ENCODE data around the gene CLMP.
"Not testable (repeated sequence)": the region's sequence is repeated elsewhere in the genome, so short reads cannot be mapped to it uniquely, and the experiment has no call there.

Gene CLMP

DNA sequence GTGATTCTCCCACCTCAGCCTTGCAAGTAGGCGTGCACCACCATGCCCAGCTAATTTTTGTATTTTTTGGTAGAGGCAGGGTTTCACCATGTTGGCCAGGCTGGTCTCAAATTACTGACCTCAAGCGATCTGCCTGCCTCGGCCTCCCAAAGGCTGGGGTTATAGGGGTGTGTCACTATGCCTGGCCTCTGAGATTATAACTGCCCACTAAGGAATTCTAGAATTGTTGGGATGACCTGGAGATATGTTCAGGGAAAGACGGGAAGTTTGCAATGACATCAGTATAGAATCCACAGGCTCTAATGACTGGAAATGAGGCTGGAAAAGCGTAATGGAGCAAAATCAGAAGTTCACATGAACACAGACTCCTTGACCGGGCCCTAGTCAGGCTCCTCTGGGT lies 62.2 kb downstream of the CLMP start:
- no peak for DNase-seq (ENCODE audit: low spot score)

DNA sequence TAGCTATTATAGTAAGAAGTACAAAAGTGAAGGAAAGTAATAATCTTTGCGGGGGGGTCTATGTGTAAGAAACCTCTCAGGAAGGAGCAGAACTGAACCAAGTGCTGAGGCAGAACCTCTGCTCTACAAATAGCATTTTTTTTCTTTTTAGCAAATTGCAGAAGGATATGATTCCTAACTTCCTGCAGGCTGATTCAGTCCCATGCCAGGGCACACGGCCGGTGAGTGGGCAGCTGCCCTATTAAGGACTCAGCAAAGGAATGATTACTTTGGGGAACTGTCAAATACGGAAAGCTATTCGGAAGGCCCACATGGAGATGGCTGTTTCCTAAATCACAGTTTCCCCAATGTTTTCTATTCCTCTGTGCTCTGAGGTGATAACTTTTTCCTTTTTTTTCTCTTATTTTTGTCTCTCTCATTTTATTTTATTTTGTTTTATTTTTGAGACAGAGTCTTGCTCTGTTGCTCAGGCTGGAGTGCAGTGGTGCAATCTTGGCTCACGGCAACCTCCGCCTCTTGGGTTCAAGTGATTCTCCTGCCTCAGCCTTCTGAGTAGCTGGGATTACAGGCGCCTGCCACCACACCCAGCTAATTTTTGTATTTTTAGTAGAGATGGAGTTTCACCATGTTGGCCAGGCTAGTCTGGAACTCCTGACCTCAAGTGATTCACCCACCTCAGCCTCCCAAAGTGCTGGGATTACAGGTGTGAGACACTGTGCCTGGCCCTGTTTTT lies 62.8 kb downstream of the CLMP start:
- not testable (repeated sequence) for DNase-seq (ENCODE audit: low spot score)

DNA sequence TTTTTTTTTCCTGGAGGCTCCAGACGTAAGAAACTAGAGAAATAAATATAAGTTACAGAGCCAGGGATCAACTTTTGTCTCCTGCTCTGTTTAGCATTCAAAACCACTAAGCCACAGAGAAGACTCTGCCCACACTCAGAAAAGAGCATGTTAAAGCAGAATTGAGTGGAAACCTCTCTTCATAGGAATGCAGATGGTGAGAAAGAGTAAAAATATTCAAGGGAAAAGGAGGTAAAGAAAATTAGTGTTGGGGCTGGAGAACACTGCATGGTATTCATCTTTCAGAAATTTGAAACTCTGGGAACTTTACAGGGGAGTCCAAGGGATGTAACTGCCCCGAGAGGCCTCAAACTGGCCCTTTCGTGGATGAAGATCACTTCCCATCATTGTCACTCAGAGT lies 65.1 kb downstream of the CLMP start:
- DNase-seq (ENCODE audit: low spot score), result no peak

DNA sequence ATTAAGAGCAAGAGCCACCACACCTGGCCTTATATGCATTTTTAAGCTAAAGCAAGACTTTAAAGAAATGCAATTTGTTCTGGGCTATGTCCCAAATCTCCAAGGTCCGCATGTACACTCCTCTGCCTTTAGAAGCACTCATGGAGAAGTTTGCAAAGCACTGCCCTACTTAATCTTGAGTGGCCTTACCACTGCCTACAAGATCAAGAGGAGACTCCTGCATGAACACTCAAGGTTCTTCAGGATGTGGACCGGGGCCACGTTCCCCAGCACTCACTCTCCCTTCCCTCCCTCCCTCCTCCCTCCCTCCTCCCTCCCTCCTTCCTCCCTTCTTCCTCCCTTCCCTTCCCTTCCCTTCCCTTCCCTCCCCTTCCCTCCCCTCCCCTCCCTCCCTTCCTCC lies 69.9 kb downstream of the CLMP start:
- no peak for DNase-seq (ENCODE audit: low spot score)

DNA sequence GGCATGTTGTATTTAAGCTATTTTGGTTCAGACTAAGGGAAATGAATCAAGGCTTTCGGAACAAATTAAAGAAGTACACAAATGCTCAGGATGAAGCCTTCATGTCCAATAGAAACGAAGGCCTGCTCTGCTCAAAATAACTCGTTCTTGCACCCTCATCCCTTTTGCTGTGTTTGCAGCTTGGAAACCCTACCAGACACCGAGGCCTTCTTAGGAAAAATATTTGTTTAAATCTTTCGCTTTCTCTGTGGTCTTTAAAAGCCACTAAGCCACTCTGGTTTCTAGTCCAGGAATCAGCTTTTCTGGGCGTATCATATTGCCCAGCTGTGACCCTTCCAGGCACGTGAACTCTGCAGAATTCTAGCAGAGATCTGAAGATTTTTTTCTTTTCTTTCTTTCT lies 72.2 kb downstream of the CLMP start:
- no peak for DNase-seq (ENCODE audit: low spot score)

DNA sequence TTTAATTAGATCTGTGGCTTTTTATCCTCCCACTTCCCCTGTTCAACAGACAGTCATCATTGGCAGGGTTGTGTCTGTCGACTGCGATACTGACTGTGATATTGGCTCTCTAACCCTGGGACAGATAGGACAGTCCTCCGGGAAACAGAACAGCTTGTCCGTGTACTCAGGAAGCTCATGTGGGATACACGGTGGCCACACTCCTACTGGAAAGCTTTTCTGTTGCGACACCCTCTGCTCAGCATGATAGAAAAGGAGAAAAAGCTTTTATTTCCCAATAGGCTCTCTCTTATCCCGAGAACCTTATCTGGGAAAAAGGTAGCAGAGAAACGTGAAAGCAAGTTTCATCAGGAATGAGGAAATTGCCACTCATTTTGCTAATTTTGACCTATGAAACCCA lies 72.7 kb downstream of the CLMP start:
- DNase-seq (ENCODE audit: low spot score), result no peak

DNA sequence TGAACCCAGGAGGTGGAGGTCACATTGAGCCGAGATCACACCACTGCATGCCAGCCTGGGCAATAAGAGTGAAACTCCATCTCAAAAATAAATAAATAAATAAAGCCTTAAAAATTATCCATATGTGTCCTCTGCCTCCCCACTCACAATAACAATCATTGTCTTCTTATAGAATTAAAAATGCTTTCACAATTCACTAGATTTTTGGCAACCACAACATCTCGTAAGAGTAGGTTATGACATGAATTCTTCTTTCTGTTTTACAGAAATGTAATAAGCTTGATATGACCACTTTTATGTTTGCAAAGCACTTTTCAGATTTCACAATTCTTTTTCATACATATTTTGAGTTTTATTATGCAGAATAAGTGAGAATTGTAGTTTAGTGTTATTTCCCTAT lies 78.6 kb downstream of the CLMP start:
- no peak for DNase-seq (ENCODE audit: low spot score)

DNA sequence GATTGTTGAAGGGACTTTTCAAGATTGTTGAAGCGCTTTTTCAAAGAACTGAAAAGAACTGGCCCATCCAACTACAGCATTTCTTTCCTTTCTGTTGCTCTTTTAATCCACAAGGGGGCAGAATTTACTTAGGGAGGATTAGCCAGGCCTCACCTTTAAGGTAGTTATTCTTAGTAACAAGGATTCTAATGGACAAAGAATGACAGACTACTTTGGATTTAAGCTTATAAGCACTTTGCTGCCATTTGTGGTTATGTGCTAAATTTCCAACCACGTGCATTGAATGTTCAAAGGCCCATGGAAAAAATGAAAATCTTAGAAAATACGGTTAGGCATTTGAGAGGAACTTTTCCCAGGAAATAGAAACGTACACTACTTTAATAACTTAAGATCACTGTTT lies 83.6 kb downstream of the CLMP start:
- peak; percentile 72 for DNase-seq (ENCODE audit: low spot score)

DNA sequence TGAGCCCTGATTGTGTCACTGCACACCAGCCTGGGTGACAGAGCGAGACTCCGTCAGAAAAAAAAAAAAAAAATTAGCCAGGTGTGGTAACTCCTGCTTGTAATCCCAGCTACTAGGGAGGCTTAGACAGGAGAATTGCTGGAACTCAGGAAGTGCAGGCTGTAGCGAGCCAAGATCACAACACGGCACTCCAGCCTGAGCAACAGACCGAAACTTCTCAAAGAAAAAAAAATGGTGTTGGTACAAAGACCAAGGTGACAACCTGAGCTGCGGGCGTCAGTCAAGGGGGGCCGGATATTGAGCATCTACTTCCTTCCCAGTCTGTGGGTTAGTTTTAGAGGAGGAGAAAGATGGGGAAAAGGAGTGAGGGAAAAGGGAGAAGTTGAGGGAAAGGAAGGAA lies 84.7 kb downstream of the CLMP start:
- DNase-seq (ENCODE audit: low spot score), result no peak

DNA sequence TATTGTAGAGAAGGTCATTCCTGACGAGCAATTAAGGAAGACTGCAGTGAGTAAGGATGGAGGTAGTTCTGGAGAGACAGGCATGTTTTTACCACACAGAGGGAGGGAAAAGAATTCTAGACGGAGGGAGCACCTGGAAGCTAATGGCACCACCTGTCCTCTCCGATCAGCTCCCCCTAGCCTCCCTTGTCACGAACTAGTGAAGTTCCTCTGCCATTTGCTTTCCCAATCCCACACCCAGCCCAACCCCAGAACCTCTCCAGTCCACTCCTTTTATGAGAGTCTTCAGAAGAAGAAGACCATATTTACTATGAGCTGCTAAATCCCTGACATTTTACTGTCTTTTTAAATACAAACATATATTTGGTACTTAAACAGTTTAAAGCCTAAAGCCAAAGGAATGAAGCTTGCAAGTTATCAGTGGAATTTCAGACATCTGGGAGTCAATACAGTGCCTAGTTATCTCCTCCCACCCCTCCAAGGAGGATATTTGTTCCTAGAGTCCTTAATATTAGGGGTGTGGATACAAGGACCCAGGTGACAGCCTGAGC lies 87.0 kb downstream of the CLMP start:
- no peak for DNase-seq (ENCODE audit: low spot score)

DNA sequence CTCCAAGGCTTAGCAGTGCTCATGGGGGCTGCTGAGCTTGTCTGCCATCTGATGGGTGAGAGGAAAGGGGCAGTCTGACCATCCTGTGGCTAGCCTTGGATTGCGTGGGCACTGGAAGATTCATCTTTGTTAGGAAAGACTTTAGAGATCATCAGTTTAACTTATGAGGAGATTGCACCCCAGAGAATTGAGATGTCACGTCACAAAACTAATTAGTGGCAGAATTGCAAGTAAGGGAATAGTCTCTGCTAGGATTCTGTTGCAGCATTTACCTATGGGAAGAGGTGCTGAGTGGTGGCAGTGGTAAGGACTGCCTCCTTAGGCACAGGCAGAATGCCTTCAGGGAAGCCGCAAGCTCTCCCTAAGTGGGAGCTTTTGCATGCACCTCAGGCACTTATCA lies 90.4 kb downstream of the CLMP start:
- no peak for DNase-seq (ENCODE audit: low spot score)

DNA sequence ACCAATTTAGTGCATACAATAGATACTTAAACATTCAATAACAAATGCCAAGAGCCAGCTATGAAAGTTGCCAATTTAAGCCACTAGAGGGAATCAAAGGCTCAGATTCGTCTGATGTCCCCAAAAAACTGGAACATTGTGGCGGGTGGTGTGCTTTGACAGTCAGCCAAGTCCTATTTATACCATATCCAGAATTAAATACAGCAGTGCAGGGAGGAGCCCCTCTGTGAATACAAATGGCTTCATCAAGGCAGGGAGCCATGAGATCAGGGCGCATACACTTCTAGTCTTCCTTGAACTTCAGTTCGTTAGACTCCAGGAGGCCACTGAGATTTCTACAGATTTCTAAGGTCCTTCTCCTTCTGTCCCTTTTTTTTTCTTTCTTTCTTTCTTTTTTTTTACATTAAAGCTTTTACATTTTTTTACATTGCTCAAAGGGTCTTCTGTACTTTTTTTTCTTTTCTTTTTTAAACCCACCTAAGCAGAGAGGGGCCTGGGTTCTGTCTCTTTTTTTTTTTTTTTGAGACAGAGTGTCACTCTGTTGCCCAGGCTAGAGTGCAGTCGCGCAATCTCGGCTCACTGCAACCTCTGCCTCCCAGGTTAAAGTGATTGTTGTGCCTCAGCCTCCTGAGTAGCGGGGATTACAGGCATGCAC lies 91.6 kb downstream of the CLMP start:
- peak; percentile 37 for DNase-seq (ENCODE audit: low spot score)

DNA sequence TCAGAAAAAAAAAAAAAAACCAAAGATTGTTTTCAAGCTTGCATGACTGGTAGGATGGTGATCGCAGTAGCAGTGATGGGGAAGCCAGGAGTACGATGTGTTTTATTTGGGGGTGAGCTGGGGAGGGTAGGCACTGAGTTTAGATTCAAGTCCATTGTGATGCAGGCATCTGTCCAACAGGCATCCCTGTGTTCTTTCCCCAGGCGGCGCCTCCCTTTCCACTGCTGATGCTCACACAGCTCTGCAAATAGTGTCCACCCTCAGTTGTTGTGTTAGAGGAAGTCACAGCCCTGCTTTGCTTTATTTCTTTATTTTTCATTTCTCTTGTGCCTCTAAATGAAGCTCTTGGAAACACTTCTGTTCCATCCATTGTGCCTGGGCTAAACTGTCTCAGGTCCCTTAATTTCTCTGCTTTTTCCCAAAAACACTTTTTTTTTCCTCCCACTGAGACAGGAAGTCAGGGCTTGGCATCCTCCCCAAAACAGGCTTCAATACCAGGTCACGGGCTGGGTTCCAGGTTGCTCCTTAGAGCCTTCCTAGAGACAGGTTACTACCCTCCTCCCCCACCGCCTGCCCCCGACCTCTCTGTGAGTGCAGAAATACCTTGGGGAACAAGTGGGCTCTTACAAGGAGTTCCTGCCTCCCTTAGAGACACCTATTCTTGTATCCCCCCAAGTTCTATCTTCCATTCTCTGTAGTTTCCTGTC lies 94.5 kb downstream of the CLMP start:
- DNase-seq (ENCODE audit: low spot score), result no peak

DNA sequence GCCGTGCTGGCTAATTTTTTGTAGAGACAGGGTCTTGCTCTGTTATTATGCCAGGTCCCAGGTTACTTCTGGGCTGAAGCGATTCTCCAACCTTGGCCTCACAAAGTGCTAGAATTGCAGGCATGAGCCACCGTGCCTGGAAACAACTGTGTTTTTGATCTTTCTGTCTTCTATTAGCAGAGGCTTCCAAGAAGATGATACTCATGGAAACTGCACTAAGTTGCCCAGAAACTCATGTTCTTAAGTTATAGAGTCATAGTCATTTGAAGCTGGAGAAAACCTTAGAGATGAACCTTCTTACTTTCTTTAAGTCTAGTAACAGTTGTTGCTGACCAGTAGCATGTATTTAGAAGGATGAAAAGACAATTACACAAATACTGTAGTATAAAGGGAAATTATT lies 96.1 kb downstream of the CLMP start:
- no peak for DNase-seq (ENCODE audit: low spot score)

DNA sequence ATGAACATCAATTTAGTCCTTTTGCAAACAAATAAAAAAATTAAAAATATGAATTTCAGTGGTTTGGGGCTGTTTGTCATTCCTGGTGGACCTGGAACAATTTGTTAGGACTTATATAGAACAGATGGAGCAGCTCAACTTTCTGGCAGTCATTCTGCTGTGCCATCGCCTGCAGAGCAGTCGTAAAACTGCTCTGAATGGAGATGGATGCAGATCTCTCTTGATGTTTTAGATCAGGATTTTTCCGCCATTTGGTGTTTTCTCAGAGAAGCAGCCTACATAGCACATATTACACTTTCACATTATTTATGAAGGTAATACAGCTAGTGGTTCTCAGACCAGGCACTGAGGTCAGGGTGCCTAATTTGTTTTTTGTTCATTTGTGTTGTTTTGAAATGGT lies 101.3 kb downstream of the CLMP start:
- no peak for DNase-seq (ENCODE audit: low spot score)

DNA sequence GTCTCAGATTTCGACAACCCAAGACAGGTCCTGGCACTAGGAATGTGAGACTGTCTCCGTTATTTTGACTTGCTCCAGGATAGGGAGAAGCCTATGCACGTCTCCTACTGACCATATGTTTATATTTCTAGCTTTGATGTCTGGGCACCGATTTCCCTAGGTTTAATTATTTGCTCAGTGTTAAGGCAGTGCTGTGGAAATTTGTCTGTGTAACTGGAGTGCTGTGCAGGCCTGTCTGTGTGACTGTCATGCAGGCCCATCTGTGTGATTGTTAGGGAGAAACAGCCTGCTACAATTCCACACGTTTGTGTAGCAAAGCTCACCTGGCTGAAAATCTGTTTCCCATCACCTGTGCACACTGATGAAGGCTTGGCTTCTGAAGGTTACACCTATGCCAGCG lies 103.5 kb downstream of the CLMP start:
- no peak for DNase-seq (ENCODE audit: low spot score)

DNA sequence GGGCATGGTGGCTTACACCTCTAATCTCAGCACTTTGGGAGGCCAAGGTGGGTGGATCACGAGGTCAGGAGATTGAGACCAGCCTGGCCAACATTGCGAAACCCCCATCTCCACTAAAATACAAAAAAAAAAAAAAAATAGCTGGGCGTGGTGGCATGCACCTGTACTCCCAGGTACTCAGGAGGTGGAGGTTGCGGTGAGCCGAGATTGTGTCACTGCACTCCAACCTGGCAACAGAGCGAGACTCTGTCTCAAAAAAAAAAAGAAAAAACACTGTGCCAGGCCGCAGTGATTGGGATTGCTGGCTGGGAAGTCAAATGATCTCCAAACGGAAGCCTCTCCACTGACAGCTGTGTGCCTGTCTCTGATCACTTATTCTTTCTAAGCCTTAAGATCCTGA lies 104.9 kb downstream of the CLMP start:
- not testable (repeated sequence) for DNase-seq (ENCODE audit: low spot score)

DNA sequence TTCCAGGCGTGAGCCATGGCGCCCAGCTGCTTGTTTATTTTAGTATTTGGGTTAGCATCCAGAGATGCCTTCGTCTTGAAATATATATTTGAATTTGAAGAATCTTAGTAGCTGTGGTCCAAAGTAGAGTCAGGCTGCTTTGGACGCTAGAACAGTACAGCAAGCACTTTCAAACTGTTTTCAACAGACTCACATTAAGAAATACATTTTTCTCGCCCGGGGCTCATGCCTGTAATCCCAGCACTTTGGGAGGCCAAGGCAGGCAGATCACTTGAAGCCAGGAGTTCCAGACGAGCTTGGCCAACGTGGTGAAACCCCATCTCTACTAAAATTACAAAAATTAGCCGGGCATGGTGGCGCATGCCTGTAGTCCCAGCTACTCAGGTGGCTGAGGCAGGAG lies 106.2 kb downstream of the CLMP start:
- DNase-seq (ENCODE audit: low spot score), result not testable (repeated sequence)

DNA sequence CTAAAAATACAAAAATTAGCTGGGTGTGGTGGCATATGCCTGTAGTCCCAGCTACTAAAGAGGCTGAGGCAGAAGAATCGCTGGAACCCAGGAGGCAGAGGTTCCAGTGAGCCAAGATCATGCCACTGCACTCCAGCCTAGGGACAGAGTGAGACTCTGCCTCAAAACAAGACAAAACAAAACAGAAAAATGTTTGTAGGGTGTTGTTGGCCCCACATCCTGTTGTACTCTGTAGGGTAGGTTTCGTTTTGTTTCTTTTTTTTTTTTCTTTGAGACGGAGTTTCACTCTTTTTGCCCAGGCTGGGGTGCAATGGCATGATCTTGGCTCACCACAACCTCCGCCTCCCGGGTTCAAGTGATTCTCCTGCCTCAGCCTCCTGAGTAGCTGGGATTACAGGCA lies 107.4 kb downstream of the CLMP start:
- DNase-seq (ENCODE audit: low spot score), result not testable (repeated sequence)

DNA sequence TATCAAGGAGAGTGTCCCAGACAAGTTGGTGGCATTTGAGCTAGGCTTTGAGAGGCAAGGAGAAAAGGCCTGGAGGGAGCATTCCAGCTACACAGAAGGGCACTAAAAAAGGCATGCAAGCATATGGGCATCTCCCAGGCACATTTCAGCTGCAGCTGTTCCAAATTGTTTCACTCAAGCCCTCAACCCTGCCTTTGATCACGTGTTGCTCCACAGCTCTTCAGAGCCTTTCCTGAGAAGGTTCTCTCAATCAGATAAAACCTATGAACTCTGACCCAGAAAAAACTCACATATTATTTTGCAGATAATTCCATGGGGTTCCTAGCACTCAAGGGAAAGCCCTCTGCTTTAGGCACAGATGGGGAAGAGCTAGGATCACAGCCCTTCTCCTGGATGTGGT lies 108.7 kb downstream of the CLMP start:
- no peak for DNase-seq (ENCODE audit: low spot score)

DNA sequence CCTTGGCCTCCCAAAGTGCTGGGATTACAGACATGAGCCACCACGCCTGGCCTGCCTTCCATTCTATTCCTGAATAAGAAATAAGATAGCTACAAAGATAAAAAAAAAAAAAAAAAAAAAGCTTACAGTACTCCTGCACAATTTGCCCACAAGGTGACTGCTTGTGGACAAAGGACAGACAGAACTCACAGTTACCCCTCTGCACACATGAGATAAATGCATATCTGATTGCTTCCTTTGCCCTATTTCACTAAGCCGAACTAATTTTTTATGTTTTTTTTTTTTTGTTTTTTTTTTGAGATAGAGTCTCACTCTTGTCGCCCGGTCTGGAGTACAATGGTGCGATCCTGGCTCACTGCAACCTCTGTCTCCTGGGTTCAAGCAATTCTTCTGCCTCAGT lies 109.6 kb downstream of the CLMP start:
- DNase-seq (ENCODE audit: low spot score), result no peak

DNA sequence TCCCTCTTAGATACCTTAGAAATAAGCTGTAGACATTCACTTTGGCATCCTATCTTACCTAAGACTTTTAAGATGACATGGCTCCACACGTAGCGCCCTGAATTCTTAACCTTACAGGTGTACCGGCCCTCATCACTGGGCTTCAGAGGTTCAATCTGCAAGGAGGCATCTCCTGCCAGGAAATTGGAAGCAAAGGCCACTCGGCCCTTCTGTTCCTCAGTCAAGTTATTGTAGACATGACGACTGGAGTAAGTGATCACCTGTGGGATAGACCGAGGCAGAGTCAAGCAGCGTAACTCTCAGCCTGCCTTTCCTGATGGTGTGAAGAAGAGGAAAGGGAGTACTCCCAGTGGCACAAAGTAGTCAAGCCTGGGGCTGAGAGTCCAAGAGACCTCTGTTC lies 110.6 kb downstream of the CLMP start:
- no peak for DNase-seq (ENCODE audit: low spot score)

DNA sequence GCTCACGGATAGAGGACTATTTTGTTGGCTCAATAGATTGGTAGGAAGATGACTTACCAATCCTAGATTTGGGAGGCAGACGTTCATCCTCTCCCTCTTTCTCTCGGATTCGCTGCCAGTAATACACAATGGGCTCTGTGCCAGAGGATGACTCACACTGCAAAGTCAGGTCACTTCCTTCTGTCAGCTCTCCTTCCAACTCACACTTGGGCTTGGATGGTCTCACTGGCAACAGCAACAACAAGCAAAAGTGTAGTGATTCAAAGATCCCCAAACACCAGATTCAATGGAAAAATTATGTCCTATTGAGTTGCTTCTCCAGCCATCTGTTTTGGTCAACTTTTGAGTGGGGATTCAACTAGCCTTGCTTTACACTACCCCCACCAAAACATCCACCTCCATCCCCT lies 111.4 kb downstream of the CLMP start:
- DNase-seq (ENCODE audit: low spot score), result peak; percentile 28

Measured in iPS-NIHi11 (cell line).